Activated naive CD4-positive, alpha-beta T cell treated with Interleukin-2 at 50 U/mL for 16 hours (primary cell): ENCODE results near the gene SHISA6.
"Not testable (repeated sequence)": the region's sequence is repeated elsewhere in the genome, so short reads cannot be mapped to it uniquely, and the experiment has no call there.

Experiments used
- DNase-seq: peaks from one replicate; pipeline ENCODE4 v3.0.0-alpha.2; 2020

Gene SHISA6

GRCh38 chr17:11303773-11304394 lies 62.9 kb downstream of the SHISA6 start:
- DNase-seq: no peak

- DNase-seq: no peak
These were observed 63.6 kb downstream of the SHISA6 start for GRCh38 chr17:11304568-11304967.

GRCh38 chr17:11305524-11305923 lies 64.5 kb downstream of the SHISA6 start:
- no peak for DNase-seq

GRCh38 chr17:11308531-11308930 lies 67.5 kb downstream of the SHISA6 start:
- DNase-seq: no peak

GRCh38 chr17:11309033-11309432 lies 68.0 kb downstream of the SHISA6 start:
- no peak for DNase-seq

- DNase-seq: no peak
These were observed 68.8 kb downstream of the SHISA6 start for GRCh38 chr17:11309850-11310249.

GRCh38 chr17:11316451-11316850 lies 75.4 kb downstream of the SHISA6 start:
- not testable (repeated sequence) for DNase-seq

GRCh38 chr17:11318207-11318606 lies 77.2 kb downstream of the SHISA6 start:
- DNase-seq: no peak

- no peak for DNase-seq
These were observed 78.9 kb downstream of the SHISA6 start for GRCh38 chr17:11319894-11320293.

- no peak for DNase-seq
These were observed 83.0 kb downstream of the SHISA6 start for GRCh38 chr17:11324021-11324420.

GRCh38 chr17:11324846-11325420 lies 83.9 kb downstream of the SHISA6 start:
- no peak for DNase-seq

GRCh38 chr17:11326492-11326891 lies 85.5 kb downstream of the SHISA6 start:
- DNase-seq: no peak

- no peak for DNase-seq
These were observed 87.8 kb downstream of the SHISA6 start for GRCh38 chr17:11328770-11329169.

GRCh38 chr17:11330006-11330405 lies 89.0 kb downstream of the SHISA6 start:
- DNase-seq: no peak

- DNase-seq: no peak
These were observed 89.8 kb downstream of the SHISA6 start for GRCh38 chr17:11330826-11331225.

GRCh38 chr17:11331547-11332513 lies 90.8 kb downstream of the SHISA6 start:
- no peak for DNase-seq

GRCh38 chr17:11332706-11333105 lies 91.7 kb downstream of the SHISA6 start:
- DNase-seq: no peak

GRCh38 chr17:11334493-11334892 lies 93.5 kb downstream of the SHISA6 start:
- DNase-seq: no peak

- DNase-seq: no peak
These were observed 95.3 kb downstream of the SHISA6 start for GRCh38 chr17:11336290-11336689.

GRCh38 chr17:11340803-11341202 lies 99.8 kb downstream of the SHISA6 start:
- DNase-seq: no peak

GRCh38 chr17:11342138-11342537 lies 101.1 kb downstream of the SHISA6 start:
- no peak for DNase-seq

- DNase-seq: no peak
These were observed 108.1 kb downstream of the SHISA6 start for GRCh38 chr17:11349106-11349505.

GRCh38 chr17:11351479-11351878 lies 110.5 kb downstream of the SHISA6 start:
- no peak for DNase-seq

GRCh38 chr17:11353601-11354000 lies 112.6 kb downstream of the SHISA6 start:
- no peak for DNase-seq
